B cell (primary cell): ENCODE measurements around the gene NFIB. TPM values are rescaled to one million over a fixed set of nuclear protein-coding genes. Genes with fewer than 3 reads are reported as not detected.

ENCODE experiments used
- ATAC-seq: fragments of 200-7000 bp; cut with Tn5 transposase; one replicate; pipeline ENCODE4 v1.10.0; 2021; ENCODE audit warnings: low read depth, mild to moderate bottlenecking, moderate number of reproducible peaks, moderate library complexity
- CTCF ChIA-PET: fragments of 350-600 bp; sonication (Branson Sonifier 250); formaldehyde crosslinking; loops from one replicate; lab custom pipeline; 2021; ENCODE audit warnings: antibody characterized with exemption, inconsistent platforms; lab: Charles Lee
- POLR2A ChIA-PET: fragments of 350-600 bp; sonication (Branson Sonifier 250); formaldehyde crosslinking; loops from one replicate; lab custom pipeline; 2021; ENCODE audit warnings: antibody characterized with exemption; lab: Charles Lee
- DNase-seq: peaks from one replicate; pipeline ENCODE4 v3.0.0; 2013
- H2AFZ ChIP-seq: 2 replicates; pipeline ENCODE4 v1.6.1; 2012; ENCODE audit warnings: mild to moderate bottlenecking, low read depth, low read length; ENCODE audit not compliant: insufficient read depth, poor library complexity, severe bottlenecking
- H3K27ac ChIP-seq, 2 donors: 1 replicate in 1 of 2; 2 replicates in 1 of 2; pipeline ENCODE4 v1.5.1; 2012 to 2013; ENCODE audit warnings: low read length in 2 of 2, mild to moderate bottlenecking in 2 of 2, moderate library complexity in 1 of 2
- H3K27me3 ChIP-seq, 4 experiments: fragments of 200-600 bp in 1 of 4; sonication (generic) in 1 of 4; replicated peaks in 1 of 4; 1 replicate in 2 of 4; 2 replicates in 2 of 4; pipeline versions ENCODE4 v1.6.1 to v1.7.0; 2013 to 2016; ENCODE audit warnings: low read length in 3 of 4, mild to moderate bottlenecking in 2 of 4, mixed read lengths in 1 of 4, moderate library complexity in 1 of 4; ENCODE audit not compliant: insufficient read depth in 4 of 4, control insufficient read depth in 3 of 4; ENCODE audit errors: control extremely low read depth in 1 of 4
- H3K36me3 ChIP-seq, 2 experiments: replicated peaks in 1 of 2; 1 replicate in 1 of 2; 2 replicates in 1 of 2; pipeline versions ENCODE4 v1.6.1 to v1.7.1; 2013; ENCODE audit warnings: low read length in 1 of 2; ENCODE audit not compliant: insufficient read depth in 2 of 2, control insufficient read depth in 1 of 2; ENCODE audit errors: control extremely low read depth in 1 of 2, extremely low read depth in 1 of 2
- H3K4me1 ChIP-seq, 2 donors: fragments of 200-600 bp in 1 of 2; sonication (generic) in 1 of 2; 1 replicate in 1 of 2; 2 replicates in 1 of 2; pipeline versions ENCODE4 v1.5.1 to v1.6.1; 2013 to 2017; ENCODE audit warnings: low read length in 2 of 2; ENCODE audit not compliant: control insufficient read depth in 2 of 2, insufficient read depth in 2 of 2
- H3K4me2 ChIP-seq: replicated peaks from 2 replicates; pipeline ENCODE3; 2012; ENCODE audit warnings: mild to moderate bottlenecking, low read depth, low read length; ENCODE audit not compliant: poor library complexity, severe bottlenecking
- H3K4me3 ChIP-seq, 5 experiments: fragments of 200-600 bp in 1 of 5; sonication (generic) in 1 of 5; 1 replicate in 3 of 5; 2 replicates in 2 of 5; pipeline versions ENCODE4 v1.5.1 to v1.7.0; 2011 to 2016; ENCODE audit warnings: low read length in 4 of 5, mild to moderate bottlenecking in 4 of 5, low read depth in 2 of 5, control low read depth in 1 of 5, moderate library complexity in 1 of 5; ENCODE audit not compliant: insufficient read depth in 1 of 5; ENCODE audit errors: control extremely low read depth in 1 of 5, extremely low read depth in 1 of 5
- H3K79me2 ChIP-seq: fragments of 200-600 bp; sonication (generic); one replicate; pipeline ENCODE4 v1.6.0; 2016; ENCODE audit warnings: low read length; ENCODE audit not compliant: control insufficient read depth, insufficient read depth
- H3K9ac ChIP-seq: fragments of 200-600 bp; sonication (generic); 2 replicates; pipeline ENCODE4 v1.6.1; 2017; ENCODE audit warnings: mild to moderate bottlenecking, low read length, moderate library complexity
- H3K9me3 ChIP-seq, 3 donors: one replicate each; pipeline versions ENCODE4 v1.6.1 to v1.7.1; 2013; ENCODE audit warnings: low read length in 2 of 3; ENCODE audit not compliant: control insufficient read depth in 2 of 3, insufficient read depth in 1 of 3; ENCODE audit errors: control extremely low read depth in 1 of 3
- H4K20me1 ChIP-seq: 2 replicates; pipeline ENCODE4 v1.6.0; 2012; ENCODE audit warnings: mild to moderate bottlenecking, low read length; ENCODE audit not compliant: insufficient read depth, control insufficient read depth, poor library complexity, severe bottlenecking
- H3K27ac Mint-ChIP-seq: one replicate; pipeline ENCODE4 v1.8.0; 2021; ENCODE audit warnings: mixed read lengths
- H3K27me3 Mint-ChIP-seq: one replicate; pipeline ENCODE4 v1.8.0; 2021; ENCODE audit warnings: mixed read lengths
- H3K4me1 Mint-ChIP-seq: one replicate; pipeline ENCODE4 v1.8.0; 2021; ENCODE audit warnings: mixed read lengths
- H3K4me3 Mint-ChIP-seq: one replicate; pipeline ENCODE4 v1.8.0; 2021; ENCODE audit warnings: mixed read lengths
- H3K9me3 Mint-ChIP-seq: one replicate; pipeline ENCODE4 v1.8.0; 2022; ENCODE audit warnings: mixed read lengths; ENCODE audit not compliant: insufficient read depth
- CTCF ChIP-seq: fragments of 200-600 bp; IDR thresholded peaks from one replicate; pipeline ENCODE4 v1.8.0; 2022; ENCODE audit warnings: antibody characterized with exemption, mild to moderate bottlenecking
- EZH2 ChIP-seq: IDR thresholded peaks from 2 replicates; pipeline ENCODE4 v1.6.1; 2012; ENCODE audit warnings: borderline replicate concordance, low read depth, mild to moderate bottlenecking, moderate library complexity, low read length; ENCODE audit not compliant: insufficient read depth, poor library complexity, severe bottlenecking
- WGBS: methylation state at CpG from one replicate; pipeline ENCODE4 v1.1.5; 2013; ENCODE audit warnings: missing lambda C conversion rate; ENCODE audit not compliant: insufficient coverage; 5-methylcytosine and 5-hydroxymethylcytosine counted together
- intact Hi-C: fragments of 100-400 bp; cut with micrococcal nuclease; formaldehyde crosslinking; loops from one replicate; pipeline ENCODE4 v1.10.0; 2022
- polyA plus RNA-seq: library from polyadenylated mRNA; depleted of rRNA; stranded (reverse); fragments of >200 nt; gene quantifications from 2 replicates; pipeline ENCODE4 v1.2.3, GENCODE V29; 2012
- total RNA-seq, 2 donors: library from RNA; stranded (reverse); fragments of 120-200 nt in 1 of 2; gene quantifications; 1 replicate in 1 of 2; 2 replicates in 1 of 2; pipeline versions ENCODE4 v1.2.3 to v1.2.4, GENCODE V29; 2013 to 2022

NFIB gene
- total and polyA plus RNA-seq, 2 donors (not counting 1 experiment from before 2014, with no cell fraction given): not detected

- POLR2A ChIA-PET: no interaction called here
- Mint-ChIP-seq H3K9me3 (peaks cover 1% of the 10 kb centered on the region), H3K27me3 (no peaks in the 10 kb centered on the region), H3K4me3 (no peak overlapping the region), H3K4me1 (no peaks in the 10 kb centered on the region), H3K27ac (no peak overlapping the region)
- Histone ChIP-seq H3K36me3 (no peaks in the 10 kb centered on the region), H3K9ac (no peak overlapping the region), H2AFZ (no peak overlapping the region), H3K4me2 (no peak overlapping the region), H4K20me1 (no peaks in the 10 kb centered on the region), H3K4me1 (no peaks in the 10 kb centered on the region), H3K9me3 (no peaks in the 10 kb centered on the region), H3K79me2 (no peaks in the 10 kb centered on the region), H3K27ac (no peak overlapping the region), H3K4me3 (no peak overlapping the region), H3K27me3 (no peaks in the 10 kb centered on the region)
- DNase-seq (no peak), ATAC-seq (no peak)
- CTCF ChIA-PET: no interaction called here
- no peak for TF ChIP-seq EZH2
- no peak for TF ChIP-seq CTCF
- intact Hi-C loops: no loop called here
Measured at GRCh38 chr9:14051419-14051818, 262.5 kb downstream of the NFIB start.

- no peak for DNase-seq
- no peak overlapping the region for H3K9ac ChIP-seq
- H3K9me3 Mint-ChIP-seq: no peaks in the 10 kb centered on the region
- no peak overlapping the region for H3K27ac Mint-ChIP-seq
- TF ChIP-seq CTCF (no peak), EZH2 (no peak)
- H3K4me2 ChIP-seq: no peak overlapping the region
- no peak overlapping the region for H3K27ac ChIP-seq
- intact Hi-C loops: no loop called here
- ATAC-seq: no peak
- H3K27me3 ChIP-seq: no peaks in the 10 kb centered on the region
- no peak overlapping the region for H2AFZ ChIP-seq
- H3K9me3 ChIP-seq: no peaks in the 10 kb centered on the region
- H3K79me2 ChIP-seq: no peaks in the 10 kb centered on the region
- H3K4me1 ChIP-seq: no peaks in the 10 kb centered on the region
- 83% methylated on average over 1 of the region's 1 CpG for WGBS
- no peak overlapping the region for H3K4me3 ChIP-seq
- H3K4me1 Mint-ChIP-seq: no peaks in the 10 kb centered on the region
- CTCF ChIA-PET: no interaction called here
- H3K4me3 Mint-ChIP-seq: no peak overlapping the region
- no peaks in the 10 kb centered on the region for H4K20me1 ChIP-seq
- H3K27me3 Mint-ChIP-seq: no peaks in the 10 kb centered on the region
- POLR2A ChIA-PET: no interaction called here
- H3K36me3 ChIP-seq: no peaks in the 10 kb centered on the region
Measured at GRCh38 chr9:14043483-14043882, 270.5 kb downstream of the NFIB start.
